HEK293 (cell line): ENCODE results near the gene TMEM273.

ENCODE experiments used
- CTCF ChIA-PET: fragments of 350-600 bp; formaldehyde crosslinking; extraction: SDS; loops from one replicate; lab custom pipeline; 2021; ENCODE audit warnings: antibody characterized with exemption; lab: Yijun Ruan, JAX
- POLR2A ChIA-PET: fragments of 300-600 bp; formaldehyde crosslinking; extraction: SDS; loops from one replicate; lab custom pipeline; 2020; ENCODE audit warnings: antibody characterized with exemption, inconsistent platforms; lab: Yijun Ruan, JAX
- H3K27ac ChIP-seq: fragments of 200-500 bp; sonication (Bioruptor generic); 2 replicates; pipeline ENCODE4 v1.5.1; 2014; ENCODE audit warnings: low read depth, low read length, control low read depth, inconsistent platforms; ENCODE audit errors: extremely low read depth
- H3K36me3 ChIP-seq, 2 experiments: fragments of 200-500 bp in 1 of 2; sonication (Bioruptor generic) in 1 of 2; 1 replicate in 1 of 2; 2 replicates in 1 of 2; pipeline ENCODE4 v1.5.1; 2014 to 2017; ENCODE audit warnings: inconsistent platforms in 2 of 2, low read length in 2 of 2; ENCODE audit not compliant: control insufficient read depth in 2 of 2, insufficient read depth in 1 of 2
- H3K4me1 ChIP-seq: fragments of 200-500 bp; sonication (Bioruptor generic); 2 replicates; pipeline ENCODE4 v1.5.1; 2014; ENCODE audit warnings: mild to moderate bottlenecking, low read length, inconsistent platforms; ENCODE audit not compliant: control insufficient read depth, insufficient read depth
- H3K4me3 ChIP-seq: 2 replicates; pipeline ENCODE4 v1.5.1; 2011; ENCODE audit warnings: low read depth, mild to moderate bottlenecking, control low read depth, low read length, moderate library complexity
- H3K9me3 ChIP-seq: fragments of 200-500 bp; sonication (Bioruptor generic); 2 replicates; pipeline ENCODE4 v1.5.1; 2014; ENCODE audit warnings: low read depth, low read length, inconsistent platforms; ENCODE audit not compliant: control insufficient read depth, insufficient read depth
- GLIS2 ChIP-seq: fragments of 450-650 bp; formaldehyde crosslinking; IDR thresholded peaks from 2 replicates; pipeline ENCODE4 v1.5.1; 2016; ENCODE audit warnings: missing biosample characterization, missing genetic modification characterization
- KLF8 ChIP-seq: fragments of 450-650 bp; formaldehyde crosslinking; IDR thresholded peaks from 2 replicates; pipeline ENCODE4 v1.5.1; 2016; ENCODE audit warnings: missing biosample characterization, missing genetic modification characterization
- REPIN1 ChIP-seq: fragments of 450-650 bp; formaldehyde crosslinking; IDR thresholded peaks from 2 replicates; pipeline ENCODE4 v1.5.1; 2017; ENCODE audit warnings: missing biosample characterization, missing genetic modification characterization, low read depth
- ZBTB26 ChIP-seq: fragments of 450-650 bp; formaldehyde crosslinking; optimal IDR thresholded peaks from 2 replicates; pipeline ENCODE3; 2016; ENCODE audit warnings: missing biosample characterization, mild to moderate bottlenecking, missing genetic modification characterization
- ZFP3 ChIP-seq: fragments of 450-650 bp; formaldehyde crosslinking; IDR thresholded peaks from 2 replicates; pipeline ENCODE4 v1.5.1; 2016; ENCODE audit warnings: low read depth, missing biosample characterization, missing genetic modification characterization
- ZNF10 ChIP-seq: fragments of 450-650 bp; formaldehyde crosslinking; IDR thresholded peaks from 2 replicates; pipeline ENCODE4 v1.5.1; 2017; ENCODE audit warnings: missing biosample characterization, missing genetic modification characterization
- ZNF155 ChIP-seq: fragments of 450-650 bp; formaldehyde crosslinking; IDR thresholded peaks from 2 replicates; pipeline ENCODE4 v1.5.1; 2016; ENCODE audit warnings: missing biosample characterization, missing genetic modification characterization
- ZNF184 ChIP-seq: fragments of 450-650 bp; IDR thresholded peaks from 2 replicates; pipeline ENCODE4 v1.5.1; 2018; ENCODE audit warnings: missing biosample characterization, mild to moderate bottlenecking, missing genetic modification characterization
- ZNF274 ChIP-seq, 2 experiments: fragments of 200-500 bp in 1 of 2; fragments of 450-650 bp in 1 of 2; sonication (Bioruptor generic) in 1 of 2; formaldehyde crosslinking in 1 of 2; IDR thresholded peaks; 2 replicates each; pipeline versions ENCODE4 v1.5.1 to v1.6.1; 2014 to 2016; ENCODE audit warnings: borderline replicate concordance in 1 of 2, inconsistent platforms in 1 of 2, low read length in 1 of 2, missing biosample characterization in 1 of 2, missing genetic modification characterization in 1 of 2
- ZNF280C ChIP-seq: fragments of 450-650 bp; formaldehyde crosslinking; IDR thresholded peaks from 2 replicates; pipeline ENCODE4 v1.5.1; 2016; ENCODE audit warnings: missing biosample characterization, missing genetic modification characterization
- ZNF423 ChIP-seq: fragments of 450-650 bp; formaldehyde crosslinking; IDR thresholded peaks from 2 replicates; pipeline ENCODE4 v1.5.1; 2016; ENCODE audit warnings: missing biosample characterization, missing genetic modification characterization
- ZNF501 ChIP-seq: fragments of 450-650 bp; formaldehyde crosslinking; IDR thresholded peaks from 2 replicates; pipeline ENCODE4 v1.5.1; 2016; ENCODE audit warnings: missing biosample characterization, missing genetic modification characterization
- ZNF544 ChIP-seq: fragments of 450-650 bp; formaldehyde crosslinking; IDR thresholded peaks from 2 replicates; pipeline ENCODE4 v1.5.0; 2017; ENCODE audit warnings: missing biosample characterization, missing genetic modification characterization
- ZNF549 ChIP-seq: fragments of 450-650 bp; IDR thresholded peaks from 2 replicates; pipeline ENCODE4 v1.5.1; 2018; ENCODE audit warnings: missing biosample characterization, missing genetic modification characterization, mild to moderate bottlenecking, inconsistent platforms, moderate library complexity
- ZNF571 ChIP-seq: fragments of 450-650 bp; formaldehyde crosslinking; IDR thresholded peaks from 2 replicates; pipeline ENCODE4 v1.5.0; 2017; ENCODE audit warnings: missing biosample characterization, missing genetic modification characterization
- ZNF596 ChIP-seq: fragments of 450-650 bp; IDR thresholded peaks from 2 replicates; pipeline ENCODE4 v1.5.0; 2018; ENCODE audit warnings: missing biosample characterization, mild to moderate bottlenecking, missing genetic modification characterization, moderate library complexity
- ZNF837 ChIP-seq: fragments of 450-650 bp; formaldehyde crosslinking; IDR thresholded peaks from 2 replicates; pipeline ENCODE4 v1.5.1; 2016; ENCODE audit warnings: missing biosample characterization, missing genetic modification characterization
- TF ChIP-seq, protein P1 (sequence below): fragments of 450-650 bp; formaldehyde crosslinking; IDR thresholded peaks from 2 replicates; pipeline ENCODE4 v1.5.1; 2017; ENCODE audit warnings: missing biosample characterization, missing genetic modification characterization
- TF ChIP-seq, protein P2 (sequence below): sonication (generic); formaldehyde crosslinking; IDR thresholded peaks from 2 replicates; pipeline ENCODE4 v1.8.1; 2022; ENCODE audit warnings: mild to moderate bottlenecking, moderate library complexity, missing genetic modification reagents
- TF ChIP-seq, protein P3 (sequence below): fragments of 450-650 bp; formaldehyde crosslinking; IDR thresholded peaks from 2 replicates; pipeline ENCODE4 v1.5.1; 2017; ENCODE audit warnings: missing biosample characterization, missing genetic modification characterization

Gene TMEM273

GRCh38 chr10:49116509-49117375, 71.4 kb downstream of the TMEM273 start (continued):
- TF ChIP-seq, protein P1, sequence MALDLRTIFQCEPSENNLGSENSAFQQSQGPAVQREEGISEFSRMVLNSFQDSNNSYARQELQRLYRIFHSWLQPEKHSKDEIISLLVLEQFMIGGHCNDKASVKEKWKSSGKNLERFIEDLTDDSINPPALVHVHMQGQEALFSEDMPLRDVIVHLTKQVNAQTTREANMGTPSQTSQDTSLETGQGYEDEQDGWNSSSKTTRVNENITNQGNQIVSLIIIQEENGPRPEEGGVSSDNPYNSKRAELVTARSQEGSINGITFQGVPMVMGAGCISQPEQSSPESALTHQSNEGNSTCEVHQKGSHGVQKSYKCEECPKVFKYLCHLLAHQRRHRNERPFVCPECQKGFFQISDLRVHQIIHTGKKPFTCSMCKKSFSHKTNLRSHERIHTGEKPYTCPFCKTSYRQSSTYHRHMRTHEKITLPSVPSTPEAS (tag by site-specific recombination): no peak
- no peak for TF ChIP-seq ZNF571 (tag by site-specific recombination)
- TF ChIP-seq ZNF184 (tag by site-specific recombination): no peak

GRCh38 chr10:49115796-49116508, 72.2 kb downstream of the TMEM273 start:
- no peaks in the 10 kb centered on the region for H3K9me3 ChIP-seq
- no peak overlapping the region for H3K27ac ChIP-seq
- ChIA-PET POLR2A (interaction anchor here (0.5 kb wide), 1 partner anchor 11 kb away, joined by 3 read pairs; no protein-coding TSS in a partner anchor), CTCF (no interaction called here)
- no peaks in the 10 kb centered on the region for H3K36me3 ChIP-seq
- TF ChIP-seq, protein P2, sequence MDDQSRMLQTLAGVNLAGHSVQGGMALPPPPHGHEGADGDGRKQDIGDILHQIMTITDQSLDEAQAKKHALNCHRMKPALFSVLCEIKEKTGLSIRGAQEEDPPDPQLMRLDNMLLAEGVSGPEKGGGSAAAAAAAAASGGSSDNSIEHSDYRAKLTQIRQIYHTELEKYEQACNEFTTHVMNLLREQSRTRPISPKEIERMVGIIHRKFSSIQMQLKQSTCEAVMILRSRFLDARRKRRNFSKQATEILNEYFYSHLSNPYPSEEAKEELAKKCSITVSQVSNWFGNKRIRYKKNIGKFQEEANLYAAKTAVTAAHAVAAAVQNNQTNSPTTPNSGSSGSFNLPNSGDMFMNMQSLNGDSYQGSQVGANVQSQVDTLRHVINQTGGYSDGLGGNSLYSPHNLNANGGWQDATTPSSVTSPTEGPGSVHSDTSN (CRISPR knock-in tag): no peak
- TF ChIP-seq ZNF549 (tag by site-specific recombination): no peak
- no peak overlapping the region for H3K4me3 ChIP-seq
- no peaks in the 10 kb centered on the region; the same call in 1 of the 2 replicates for H3K4me1 ChIP-seq

- CTCF ChIA-PET: no interaction called here
- POLR2A ChIA-PET: interaction anchor here (0.5 kb wide), 1 partner anchor 10 kb away, joined by 3 read pairs; no protein-coding TSS in a partner anchor
- Histone ChIP-seq H3K9me3 (no peaks in the 10 kb centered on the region), H3K36me3 (no peaks in the 10 kb centered on the region), H3K4me1 (no peaks in the 10 kb centered on the region; the same call in 1 of the 2 replicates), H3K4me3 (peak within 1 kb of the TSS; percentile 47), H3K27ac (no peak within 1 kb of the TSS)
- TF ChIP-seq ZFP3 (tag by site-specific recombination) (no peak), ZNF501 (tag by site-specific recombination) (no peak), GLIS2 (tag by site-specific recombination) (peak; percentile 33; the same call in 1 of the 2 replicates), ZNF423 (tag by site-specific recombination) (no peak), KLF8 (no peak), ZNF280C (tag by site-specific recombination) (no peak), ZNF837 (no peak), ZNF155 (no peak), ZNF596 (no peak), REPIN1 (no peak), ZNF10 (tag by site-specific recombination) (no peak), ZNF274 (IDR thresholded peaks at IDR 0.05; ENCODE audit: low read length) (no peak), ZNF274 (tag by site-specific recombination; IDR thresholded peaks at IDR 0.05; ENCODE audit: borderline replicate concordance) (no peak), ZBTB26 (tag by site-specific recombination) (peak; percentile 64), ZNF544 (tag by site-specific recombination) (no peak)
- TF ChIP-seq, protein P3, sequence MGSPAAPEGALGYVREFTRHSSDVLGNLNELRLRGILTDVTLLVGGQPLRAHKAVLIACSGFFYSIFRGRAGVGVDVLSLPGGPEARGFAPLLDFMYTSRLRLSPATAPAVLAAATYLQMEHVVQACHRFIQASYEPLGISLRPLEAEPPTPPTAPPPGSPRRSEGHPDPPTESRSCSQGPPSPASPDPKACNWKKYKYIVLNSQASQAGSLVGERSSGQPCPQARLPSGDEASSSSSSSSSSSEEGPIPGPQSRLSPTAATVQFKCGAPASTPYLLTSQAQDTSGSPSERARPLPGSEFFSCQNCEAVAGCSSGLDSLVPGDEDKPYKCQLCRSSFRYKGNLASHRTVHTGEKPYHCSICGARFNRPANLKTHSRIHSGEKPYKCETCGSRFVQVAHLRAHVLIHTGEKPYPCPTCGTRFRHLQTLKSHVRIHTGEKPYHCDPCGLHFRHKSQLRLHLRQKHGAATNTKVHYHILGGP: no peak
- TF ChIP-seq, protein P1 (tag by site-specific recombination): no peak
Measured at GRCh38 chr10:49115015-49115795, 73.0 kb downstream of the TMEM273 start, which contains the start of gene VSTM4. Gene VSTM4, minus strand, starts transcription at chr10:49115522. Its CDS starts 37 bp downstream, at chr10:49115485.
